Adipocyte (in vitro differentiated cells): Measurements from ENCODE around the gene L3MBTL2.
"Not testable (repeated sequence)": the region's sequence is repeated elsewhere in the genome, so short reads cannot be mapped to it uniquely, and the experiment has no call there.

Source experiments
- DNase-seq: peaks from one replicate; pipeline ENCODE4 v3.0.0-alpha.2; 2015; ENCODE audit warnings: low read depth
- H3K27me3 ChIP-seq: replicated peaks from 2 replicates; pipeline ENCODE4 v1.7.0; 2013; ENCODE audit warnings: mild to moderate bottlenecking, low read length, moderate library complexity; ENCODE audit not compliant: control insufficient read depth, insufficient read depth
- H3K36me3 ChIP-seq: 2 replicates; pipeline ENCODE4 v1.7.0; 2013; ENCODE audit warnings: low read length, mild to moderate bottlenecking, moderate library complexity; ENCODE audit not compliant: control insufficient read depth, insufficient read depth, severe bottlenecking
- H3K4me1 ChIP-seq: 2 replicates; pipeline ENCODE4 v1.7.0; 2013; ENCODE audit warnings: mild to moderate bottlenecking, low read length, moderate library complexity; ENCODE audit not compliant: control insufficient read depth, insufficient read depth
- H3K4me3 ChIP-seq: 2 replicates; pipeline ENCODE4 v1.7.0; 2013; ENCODE audit warnings: mild to moderate bottlenecking, low read length, moderate library complexity
- H3K9ac ChIP-seq: 2 replicates; pipeline ENCODE4 v1.7.0; 2013; ENCODE audit warnings: mild to moderate bottlenecking, low read length, moderate library complexity
- H3K9me3 ChIP-seq: 2 replicates; pipeline ENCODE4 v1.7.0; 2013; ENCODE audit warnings: mild to moderate bottlenecking, low read length, moderate library complexity; ENCODE audit not compliant: control insufficient read depth

The L3MBTL2 gene

GRCh38 chr22:41204992-41205900 is at the start of gene L3MBTL2:
TSS of gene L3MBTL2 (plus strand) at chr22:41205312. CDS start at chr22:41205363, 51 bp downstream.
- peaks cover 14% of the 10 kb centered on the region for H3K27me3 ChIP-seq
- peak; percentile 99 for DNase-seq
- H3K9me3 ChIP-seq, result no peaks in the 10 kb centered on the region
- peaks cover 21% of the 10 kb centered on the region for H3K36me3 ChIP-seq
- H3K9ac ChIP-seq, result peak within 1 kb of the TSS; percentile 97
- peaks cover 7% of the 10 kb centered on the region for H3K4me1 ChIP-seq
- peak within 1 kb of the TSS; percentile 99 for H3K4me3 ChIP-seq

GRCh38 chr22:41157083-41157482 is 48.0 kb upstream of the L3MBTL2 start:
- H3K4me3 ChIP-seq, result no peak overlapping the region
- no peaks in the 10 kb centered on the region for H3K27me3 ChIP-seq
- H3K9me3 ChIP-seq, result no peaks in the 10 kb centered on the region
- H3K36me3 ChIP-seq, result peaks cover 100% of the 10 kb centered on the region
- no peaks in the 10 kb centered on the region for H3K4me1 ChIP-seq
- no peak overlapping the region for H3K9ac ChIP-seq
- DNase-seq, result no peak

GRCh38 chr22:41169157-41169556 is 36.0 kb upstream of the L3MBTL2 start:
- Histone ChIP-seq H3K4me3 (no peak overlapping the region), H3K36me3 (peaks cover 91% of the 10 kb centered on the region)

GRCh38 chr22:41171996-41172395 is 33.1 kb upstream of the L3MBTL2 start:
- Histone ChIP-seq H3K9ac (no peak overlapping the region), H3K36me3 (peaks cover 93% of the 10 kb centered on the region), H3K4me3 (no peak overlapping the region), H3K27me3 (no peaks in the 10 kb centered on the region), H3K9me3 (no peaks in the 10 kb centered on the region), H3K4me1 (no peaks in the 10 kb centered on the region)
- DNase-seq, result no peak

More at GRCh38 chr22:41169157-41169556, 36.0 kb upstream of the L3MBTL2 start:
- no peaks in the 10 kb centered on the region for H3K4me1 ChIP-seq
- no peak overlapping the region for H3K9ac ChIP-seq
- DNase-seq, result no peak
- no peaks in the 10 kb centered on the region for H3K27me3 ChIP-seq
- no peaks in the 10 kb centered on the region for H3K9me3 ChIP-seq

- Histone ChIP-seq H3K9ac (no peak overlapping the region), H3K4me3 (no peak overlapping the region), H3K27me3 (no peaks in the 10 kb centered on the region), H3K9me3 (no peaks in the 10 kb centered on the region), H3K4me1 (no peaks in the 10 kb centered on the region), H3K36me3 (peaks cover 90% of the 10 kb centered on the region)
- DNase-seq, result peak; percentile 5
Observed at GRCh38 chr22:41175546-41175945, 29.6 kb upstream of the L3MBTL2 start.

- H3K9me3 ChIP-seq, result no peaks in the 10 kb centered on the region
- peaks cover 6% of the 10 kb centered on the region for H3K4me1 ChIP-seq
- no peak overlapping the region for H3K9ac ChIP-seq
- peaks cover 79% of the 10 kb centered on the region for H3K36me3 ChIP-seq
- H3K27me3 ChIP-seq, result no peaks in the 10 kb centered on the region
- no peak overlapping the region for H3K4me3 ChIP-seq
- no peak for DNase-seq
Observed at GRCh38 chr22:41177040-41177621, 28.0 kb upstream of the L3MBTL2 start.

GRCh38 chr22:41177622-41178424 is 27.3 kb upstream of the L3MBTL2 start:
- no peak overlapping the region for H3K4me3 ChIP-seq
- DNase-seq, result no peak
- H3K36me3 ChIP-seq, result peaks cover 72% of the 10 kb centered on the region
- peaks cover 6% of the 10 kb centered on the region for H3K4me1 ChIP-seq
- no peaks in the 10 kb centered on the region for H3K9me3 ChIP-seq
- no peaks in the 10 kb centered on the region for H3K27me3 ChIP-seq
- H3K9ac ChIP-seq, result no peak overlapping the region

GRCh38 chr22:41178425-41178975 is 26.6 kb upstream of the L3MBTL2 start:
- no peak for DNase-seq
- H3K9me3 ChIP-seq, result no peaks in the 10 kb centered on the region
- H3K36me3 ChIP-seq, result peaks cover 65% of the 10 kb centered on the region
- no peak overlapping the region for H3K4me3 ChIP-seq
- H3K4me1 ChIP-seq, result peaks cover 6% of the 10 kb centered on the region
- H3K27me3 ChIP-seq, result no peaks in the 10 kb centered on the region
- no peak overlapping the region for H3K9ac ChIP-seq

- H3K9ac ChIP-seq, H3K27me3 ChIP-seq, DNase-seq, H3K4me1 ChIP-seq, H3K4me3 ChIP-seq, H3K9me3 ChIP-seq: not testable (repeated sequence)
- H3K36me3 ChIP-seq, result peaks cover 47% of the 10 kb centered on the region
Observed at GRCh38 chr22:41180362-41180761, 24.8 kb upstream of the L3MBTL2 start.

- no peaks in the 10 kb centered on the region for H3K9me3 ChIP-seq
- peaks cover 41% of the 10 kb centered on the region for H3K36me3 ChIP-seq
- no peak overlapping the region for H3K4me3 ChIP-seq
- no peak overlapping the region for H3K9ac ChIP-seq
- peaks cover 6% of the 10 kb centered on the region for H3K4me1 ChIP-seq
- no peaks in the 10 kb centered on the region for H3K27me3 ChIP-seq
- DNase-seq, result no peak
Observed at GRCh38 chr22:41180926-41181325, 24.2 kb upstream of the L3MBTL2 start.
